SU-DHL-6 (cell line): Measurements from ENCODE around the gene AKT3.
A peak's percentile ranks its signal among the peaks of the same experiment; 100 is the strongest.

ENCODE experiments used
- H2AFZ ChIP-seq: fragments of 200-600 bp; sonication (generic); 2 replicates; pipeline ENCODE4 v1.6.1; 2014; ENCODE audit warnings: low read depth, mild to moderate bottlenecking, moderate library complexity, mixed read lengths, antibody characterized with exemption, low read length; ENCODE audit not compliant: severe bottlenecking
- H3F3A ChIP-seq: fragments of 200-600 bp; shearing (Covaris generic); 2 replicates; pipeline ENCODE4 v1.6.0; 2016; ENCODE audit warnings: antibody characterized with exemption, mild to moderate bottlenecking; ENCODE audit not compliant: insufficient read depth
- H3K27ac ChIP-seq: fragments of 200-600 bp; sonication (generic); 2 replicates; pipeline ENCODE4 v1.5.1; 2016; ENCODE audit warnings: low read depth, mild to moderate bottlenecking, low read length, moderate library complexity, mixed read lengths
- H3K27me3 ChIP-seq: fragments of 200-600 bp; sonication (generic), shearing (Covaris generic); 2 replicates; pipeline ENCODE4 v1.6.0; 2014; ENCODE audit warnings: mild to moderate bottlenecking, low read length
- H3K36me3 ChIP-seq: fragments of 200-600 bp; sonication (generic); 2 replicates; pipeline ENCODE4 v1.6.1; 2014; ENCODE audit warnings: mild to moderate bottlenecking, low read length, mixed read lengths
- H3K4me2 ChIP-seq: fragments of 300-600, 200-600 bp; shearing (Covaris generic), sonication (generic); 2 replicates; pipeline ENCODE4 v1.6.0; 2014; ENCODE audit warnings: low read length, low read depth, mild to moderate bottlenecking; ENCODE audit not compliant: poor library complexity, severe bottlenecking
- H3K4me3 ChIP-seq: fragments of 200-600 bp; sonication (generic); 2 replicates; pipeline ENCODE4 v1.5.1; 2014; ENCODE audit warnings: antibody characterized with exemption, low read length, mild to moderate bottlenecking, mixed read lengths; ENCODE audit not compliant: insufficient read depth, poor library complexity, severe bottlenecking
- H3K79me2 ChIP-seq: fragments of 200-600 bp; sonication (generic); 2 replicates; pipeline ENCODE4 v1.6.1; 2014; ENCODE audit warnings: mild to moderate bottlenecking, low read length, moderate library complexity; ENCODE audit not compliant: insufficient read depth
- H3K9ac ChIP-seq: fragments of 200-600 bp; sonication (generic); 2 replicates; pipeline ENCODE4 v1.7.0; 2014; ENCODE audit warnings: mild to moderate bottlenecking, low read length
- H3K9me2 ChIP-seq: fragments of 200-600 bp; sonication (generic); replicated peaks from 2 replicates; pipeline ENCODE4 v1.6.1; 2014; ENCODE audit warnings: low read length; ENCODE audit not compliant: insufficient read depth
- H3K9me3 ChIP-seq: fragments of 200-600 bp; sonication (generic); 2 replicates; pipeline ENCODE4 v1.6.1; 2014; ENCODE audit warnings: low read length, mixed read lengths; ENCODE audit not compliant: insufficient read depth
- H4K20me1 ChIP-seq: fragments of 200-600 bp; sonication (generic); 2 replicates; pipeline ENCODE4 v1.6.1; 2014; ENCODE audit warnings: low read depth, mild to moderate bottlenecking, antibody characterized with exemption, low read length, moderate library complexity, mixed read lengths
- EZH2phosphoT487 ChIP-seq: fragments of 200-600 bp; sonication (generic), shearing (Covaris generic); conservative IDR thresholded peaks from 2 replicates; pipeline ENCODE4 v1.6.1; 2018; ENCODE audit warnings: mild to moderate bottlenecking, antibody characterized with exemption, low read length, moderate library complexity, mixed read lengths
- TF ChIP-seq, protein P1 (sequence below): fragments of 200-600 bp; sonication (generic); IDR thresholded peaks from one replicate; pipeline ENCODE4 v1.5.1; 2017; ENCODE audit warnings: antibody characterized with exemption, mild to moderate bottlenecking, low read length, moderate library complexity; ENCODE audit not compliant: insufficient read depth, poor library complexity, severe bottlenecking

Gene AKT3

GRCh38 chr1:243851257-243851756 lies 1.3 kb upstream of the AKT3 start:
- Histone ChIP-seq H3K79me2 (no peaks in the 10 kb centered on the region), H3K9me3 (no peaks in the 10 kb centered on the region), H3K9ac (peak overlapping the region; percentile 71), H3K27me3 (no peaks in the 10 kb centered on the region), H3F3A (peaks cover 17% of the 10 kb centered on the region), H2AFZ (peak overlapping the region; percentile 96), H3K9me2 (no peaks in the 10 kb centered on the region), H3K36me3 (no peaks in the 10 kb centered on the region), H3K4me2 (peak overlapping the region; percentile 60), H3K27ac (no peak overlapping the region), H3K4me3 (peak overlapping the region; percentile 80), H4K20me1 (no peaks in the 10 kb centered on the region)
- TF ChIP-seq, protein P1, sequence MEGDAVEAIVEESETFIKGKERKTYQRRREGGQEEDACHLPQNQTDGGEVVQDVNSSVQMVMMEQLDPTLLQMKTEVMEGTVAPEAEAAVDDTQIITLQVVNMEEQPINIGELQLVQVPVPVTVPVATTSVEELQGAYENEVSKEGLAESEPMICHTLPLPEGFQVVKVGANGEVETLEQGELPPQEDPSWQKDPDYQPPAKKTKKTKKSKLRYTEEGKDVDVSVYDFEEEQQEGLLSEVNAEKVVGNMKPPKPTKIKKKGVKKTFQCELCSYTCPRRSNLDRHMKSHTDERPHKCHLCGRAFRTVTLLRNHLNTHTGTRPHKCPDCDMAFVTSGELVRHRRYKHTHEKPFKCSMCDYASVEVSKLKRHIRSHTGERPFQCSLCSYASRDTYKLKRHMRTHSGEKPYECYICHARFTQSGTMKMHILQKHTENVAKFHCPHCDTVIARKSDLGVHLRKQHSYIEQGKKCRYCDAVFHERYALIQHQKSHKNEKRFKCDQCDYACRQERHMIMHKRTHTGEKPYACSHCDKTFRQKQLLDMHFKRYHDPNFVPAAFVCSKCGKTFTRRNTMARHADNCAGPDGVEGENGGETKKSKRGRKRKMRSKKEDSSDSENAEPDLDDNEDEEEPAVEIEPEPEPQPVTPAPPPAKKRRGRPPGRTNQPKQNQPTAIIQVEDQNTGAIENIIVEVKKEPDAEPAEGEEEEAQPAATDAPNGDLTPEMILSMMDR = no peak
- TF ChIP-seq EZH2phosphoT487 = no peak

GRCh38 chr1:243850452-243851256 lies 611 bp upstream of the AKT3 start:
- Histone ChIP-seq H3K79me2 (no peaks in the 10 kb centered on the region), H2AFZ (peak overlapping the region; percentile 96)

DNA sequence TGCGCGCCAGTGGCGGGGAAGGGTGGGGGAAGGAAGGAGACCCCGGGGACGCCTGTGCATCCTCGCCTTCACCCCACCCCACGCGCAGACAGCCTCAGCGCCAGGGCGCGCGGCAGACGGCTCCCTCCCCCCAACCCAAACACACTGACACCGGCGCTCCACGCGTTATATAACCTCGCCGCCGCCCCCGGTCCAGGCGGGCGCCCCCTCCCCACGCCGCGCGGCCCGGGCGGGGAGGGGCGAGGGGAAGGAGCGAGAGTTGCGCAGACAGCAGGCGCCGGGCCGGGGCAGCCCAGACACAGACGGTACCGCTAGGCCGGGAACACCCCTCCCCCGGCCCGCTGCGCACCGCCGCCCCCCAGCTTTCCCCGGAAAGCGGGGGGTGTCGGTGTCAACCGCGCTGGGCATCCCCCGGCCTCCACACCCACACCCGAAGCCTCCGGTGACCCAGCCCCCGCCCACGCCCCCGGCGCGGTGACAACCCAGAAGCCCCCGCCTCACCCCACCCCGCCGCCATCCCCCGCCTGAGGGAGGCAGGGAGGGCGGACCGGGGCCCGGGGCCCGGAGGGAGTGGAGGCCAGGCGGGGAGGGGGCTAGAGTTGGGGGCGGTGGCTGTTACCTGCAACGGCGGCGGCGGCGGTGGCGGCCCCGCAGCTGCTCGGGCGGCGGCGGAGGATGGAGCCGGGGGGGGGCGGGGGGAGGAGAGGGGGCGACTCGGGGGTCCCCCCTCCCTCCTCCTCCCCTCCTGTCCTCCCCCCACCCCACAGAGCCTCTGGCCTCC lies 432 bp downstream of the AKT3 start:
- Histone ChIP-seq H3K27me3 (no peaks in the 10 kb centered on the region), H3K27ac (no peak overlapping the region), H3K9me2 (no peaks in the 10 kb centered on the region), H4K20me1 (no peaks in the 10 kb centered on the region), H3K9me3 (no peaks in the 10 kb centered on the region), H3K4me2 (peak overlapping the region; percentile 60), H3K36me3 (no peaks in the 10 kb centered on the region), H3K79me2 (no peaks in the 10 kb centered on the region), H3K4me3 (peak overlapping the region; percentile 80), H2AFZ (no peak overlapping the region), H3K9ac (peak overlapping the region; percentile 71; the same call in 1 of the 2 replicates), H3F3A (peaks cover 20% of the 10 kb centered on the region)
- 0 out of 2 replicates have a peak, but pooled peaks have one; percentile 50 for TF ChIP-seq EZH2phosphoT487
- TF ChIP-seq, protein P1 = no peak

More at GRCh38 chr1:243850452-243851256, 611 bp upstream of the AKT3 start:
- Histone ChIP-seq H3F3A (peaks cover 19% of the 10 kb centered on the region), H3K36me3 (no peaks in the 10 kb centered on the region), H3K9ac (peak overlapping the region; percentile 71), H3K4me2 (peak overlapping the region; percentile 60), H3K27ac (no peak overlapping the region), H3K9me2 (no peaks in the 10 kb centered on the region), H3K9me3 (no peaks in the 10 kb centered on the region), H4K20me1 (no peaks in the 10 kb centered on the region), H3K27me3 (no peaks in the 10 kb centered on the region), H3K4me3 (peak overlapping the region; percentile 80)
- TF ChIP-seq, protein P1 = no peak
- TF ChIP-seq EZH2phosphoT487 = no peak
